ENCODE results near the gene FEV. TPM values are rescaled to one million over a fixed set of nuclear protein-coding genes. Genes with fewer than 3 reads are reported as not detected.

The FEV gene
- total RNA-seq, 2 donors from 2014 or later, result not detected

- no peaks in the 10 kb centered on the region for H3K9me3 ChIP-seq
- H3K27ac ChIP-seq, result peak overlapping the region in 1 of 2 donors; percentile 34
- peaks cover 17% of the 10 kb centered on the region for H3K27me3 ChIP-seq (replicated peaks; ENCODE audit: insufficient read depth)
- DNase-seq (ENCODE audit: low spot score) (no peak), ATAC-seq (ENCODE audit: insufficient number of reproducible peaks, low FRiP score, low read depth) (no peak)
- H3K4me1 ChIP-seq (ENCODE audit: control insufficient read depth in 1 of 2, low read depth in 2 of 2), result peaks cover 20 to 37% of the 10 kb centered on the region in 2 donors
- TF ChIP-seq CTCF (IDR thresholded peaks at IDR 0.05), result no peak
- peak overlapping the region; percentile 68 for H3K4me3 ChIP-seq
- H3K36me3 ChIP-seq, result no peaks in the 10 kb centered on the region
Observed at GRCh38 chr2:218980735-218981389, 4.1 kb downstream of the FEV start.

- H3K36me3 ChIP-seq, result no peaks in the 10 kb centered on the region
- H3K9me3 ChIP-seq, result no peaks in the 10 kb centered on the region
- ATAC-seq (ENCODE audit: insufficient number of reproducible peaks, low FRiP score, low read depth), result no peak
- peaks cover 11% of the 10 kb centered on the region for H3K27me3 ChIP-seq (replicated peaks; ENCODE audit: insufficient read depth)
- H3K27ac ChIP-seq, result no peak overlapping the region
- H3K4me1 ChIP-seq (ENCODE audit: control insufficient read depth in 1 of 2, low read depth in 2 of 2), result peaks cover 20 to 37% of the 10 kb centered on the region in 2 donors
- DNase-seq (ENCODE audit: low spot score), result no peak
- peak; percentile 86 for TF ChIP-seq CTCF (IDR thresholded peaks at IDR 0.05)
- H3K4me3 ChIP-seq, result peak overlapping the region; percentile 40
Observed at GRCh38 chr2:218979846-218980734, 4.9 kb downstream of the FEV start.

GRCh38 chr2:218975060-218975777 is 9.8 kb downstream of the FEV start:
- TF ChIP-seq CTCF (IDR thresholded peaks at IDR 0.05), result no peak
- no peak for DNase-seq (ENCODE audit: low spot score)

GRCh38 chr2:218970894-218971293 is 14.1 kb downstream of the FEV start:
- Histone ChIP-seq H3K27me3 (replicated peaks; ENCODE audit: insufficient read depth) (no peaks in the 10 kb centered on the region), H3K9me3 (no peaks in the 10 kb centered on the region), H3K4me1 (ENCODE audit: control insufficient read depth in 1 of 2, low read depth in 2 of 2) (no peaks in the 10 kb centered on the region), H3K36me3 (no peaks in the 10 kb centered on the region), H3K4me3 (no peak overlapping the region), H3K27ac (no peak overlapping the region)
- TF ChIP-seq CTCF (IDR thresholded peaks at IDR 0.05), result no peak
- DNase-seq (ENCODE audit: low spot score) (no peak), ATAC-seq (ENCODE audit: insufficient number of reproducible peaks, low FRiP score, low read depth) (no peak)

More at GRCh38 chr2:218975060-218975777, 9.8 kb downstream of the FEV start:
- Histone ChIP-seq H3K36me3 (no peaks in the 10 kb centered on the region), H3K27ac (no peak overlapping the region), H3K4me3 (no peak overlapping the region), H3K4me1 (ENCODE audit: control insufficient read depth in 1 of 2, low read depth in 2 of 2) (peaks cover 0 to 5% of the 10 kb centered on the region in 2 donors), H3K27me3 (replicated peaks; ENCODE audit: insufficient read depth) (no peaks in the 10 kb centered on the region), H3K9me3 (no peaks in the 10 kb centered on the region)
- ATAC-seq (ENCODE audit: insufficient number of reproducible peaks, low FRiP score, low read depth), result no peak
